Activated B cell treated with CpG ODN at 0.5 μM for 24 hours (primary cell): ENCODE measurements around the gene DENND4A. TPM values are rescaled to one million over a fixed set of nuclear protein-coding genes. Genes with fewer than 3 reads are reported as not detected.
A peak's percentile ranks its signal among the peaks of the same experiment; 100 is the strongest.
"Not testable (repeated sequence)": the region's sequence is repeated elsewhere in the genome, so short reads cannot be mapped to it uniquely, and the experiment has no call there.

Experiments used
- ATAC-seq: fragments of 200-7000 bp; cut with Tn5 transposase; one replicate; pipeline ENCODE4 v1.10.0; 2021; ENCODE audit warnings: low read depth, mild to moderate bottlenecking, moderate library complexity
- CTCF ChIA-PET: fragments of 350-600 bp; sonication (Branson Sonifier 250); formaldehyde crosslinking; loops from one replicate; lab custom pipeline; 2021; ENCODE audit warnings: antibody characterized with exemption; lab: Charles Lee
- POLR2A ChIA-PET: fragments of 350-600 bp; sonication (Branson Sonifier 250); formaldehyde crosslinking; loops from one replicate; lab custom pipeline; 2021; ENCODE audit warnings: antibody characterized with exemption; lab: Charles Lee
- DNase-seq: peaks from one replicate; pipeline ENCODE4 v3.0.0; 2022
- H3K27ac Mint-ChIP-seq: one replicate; pipeline ENCODE4 v1.8.0; 2020; ENCODE audit warnings: mixed read lengths
- H3K27me3 Mint-ChIP-seq: one replicate; pipeline ENCODE4 v1.8.0; 2021; ENCODE audit warnings: mixed read lengths
- H3K36me3 Mint-ChIP-seq: one replicate; pipeline ENCODE4 v1.8.0; 2021; ENCODE audit warnings: low read depth, mixed read lengths
- H3K4me1 Mint-ChIP-seq: one replicate; pipeline ENCODE4 v1.8.0; 2021; ENCODE audit warnings: mixed read lengths
- H3K4me3 Mint-ChIP-seq: one replicate; pipeline ENCODE4 v1.8.0; 2020; ENCODE audit warnings: mild to moderate bottlenecking, mixed read lengths
- H3K9me3 Mint-ChIP-seq: one replicate; pipeline ENCODE4 v1.8.0; 2020; ENCODE audit warnings: mixed read lengths
- CTCF ChIP-seq: fragments of 200-600 bp; IDR thresholded peaks from one replicate; pipeline ENCODE4 v1.8.0; 2022; ENCODE audit warnings: antibody characterized with exemption, mild to moderate bottlenecking
- intact Hi-C: fragments of 100-400 bp; cut with micrococcal nuclease; formaldehyde crosslinking; loops from one replicate; pipeline ENCODE4 v1.15.1; 2024
- total RNA-seq: library from RNA; stranded (reverse); gene quantifications from 2 replicates; pipeline ENCODE4 v1.2.3, GENCODE V29; 2022

DENND4A gene
- total RNA-seq, 1 donor from 2014 or later = 166 TPM

- Mint-ChIP-seq H3K36me3 (peaks cover 3% of the 10 kb centered on the region), H3K4me1 (peaks cover 45% of the 10 kb centered on the region), H3K27me3 (no peaks in the 10 kb centered on the region), H3K4me3 (no peak overlapping the region), H3K9me3 (no peaks in the 10 kb centered on the region), H3K27ac (no peak overlapping the region)
- DNase-seq (no peak), ATAC-seq (no peak)
- intact Hi-C loops = no loop called here
- CTCF ChIA-PET = no interaction called here
- POLR2A ChIA-PET = interaction anchor here (0.9 to 2.2 kb wide), 3 partner anchors 22 to 56 kb away, joined by 4 to 20 read pairs (median 5); partner anchors contain the start of genes DENND4A and RAB11A
- TF ChIP-seq CTCF = no peak
Measured at GRCh38 chr15:65812916-65813315, 20.8 kb upstream of the DENND4A start.

- DNase-seq = no peak
- no peaks in the 10 kb centered on the region for H3K9me3 Mint-ChIP-seq
- peaks cover 48% of the 10 kb centered on the region for H3K4me1 Mint-ChIP-seq
- no peak for ATAC-seq
- H3K27me3 Mint-ChIP-seq = no peaks in the 10 kb centered on the region
- peak overlapping the region; percentile 31 for H3K27ac Mint-ChIP-seq
- no peak overlapping the region for H3K4me3 Mint-ChIP-seq
- H3K36me3 Mint-ChIP-seq = peaks cover 3% of the 10 kb centered on the region
- CTCF ChIA-PET = no interaction called here
- POLR2A ChIA-PET = interaction anchor here (0.9 to 2.2 kb wide), 3 partner anchors 21 to 57 kb away, joined by 4 to 20 read pairs (median 5); partner anchors contain the start of genes DENND4A and RAB11A
- intact Hi-C loops = no loop called here
- TF ChIP-seq CTCF = no peak
Measured at GRCh38 chr15:65812467-65812866, 20.4 kb upstream of the DENND4A start.

- ATAC-seq = no peak
- DNase-seq = no peak
- Mint-ChIP-seq H3K27ac (no peak overlapping the region), H3K9me3 (no peaks in the 10 kb centered on the region), H3K27me3 (no peaks in the 10 kb centered on the region), H3K4me1 (peaks cover 46% of the 10 kb centered on the region), H3K36me3 (peaks cover 3% of the 10 kb centered on the region), H3K4me3 (no peak overlapping the region)
- POLR2A ChIA-PET = interaction anchor here (0.9 to 2.2 kb wide), 3 partner anchors 9 to 25 kb away, joined by 8 to 20 read pairs (median 8); partner anchors contain the start of gene DENND4A
- no peak for TF ChIP-seq CTCF
- intact Hi-C loops = no loop called here
- CTCF ChIA-PET = no interaction called here
Measured at GRCh38 chr15:65811835-65812234, 19.7 kb upstream of the DENND4A start.

GRCh38 chr15:65811011-65811733, 19.1 kb upstream of the DENND4A start:
- H3K27me3 Mint-ChIP-seq, H3K9me3 Mint-ChIP-seq, H3K4me3 Mint-ChIP-seq, ATAC-seq, intact Hi-C loops, DNase-seq, H3K36me3 Mint-ChIP-seq, CTCF ChIA-PET: not testable (repeated sequence)
- H3K4me1 Mint-ChIP-seq = peaks cover 45% of the 10 kb centered on the region
- peak overlapping the region; percentile 56 for H3K27ac Mint-ChIP-seq
- POLR2A ChIA-PET = interaction anchor here (0.6 to 1.3 kb wide), 4 partner anchors 10 to 25 kb away, joined by 3 to 8 read pairs (median 8); partner anchors contain the start of gene DENND4A

- Mint-ChIP-seq H3K4me1 (peaks cover 43% of the 10 kb centered on the region), H3K9me3 (no peaks in the 10 kb centered on the region), H3K4me3 (no peak overlapping the region), H3K36me3 (no peaks in the 10 kb centered on the region), H3K27me3 (no peaks in the 10 kb centered on the region), H3K27ac (peak overlapping the region; percentile 41)
- CTCF ChIA-PET = no interaction called here
- intact Hi-C loops = no loop called here
- ATAC-seq = no peak
- DNase-seq = no peak
- no peak for TF ChIP-seq CTCF
- POLR2A ChIA-PET = interaction anchor here (0.5 to 1.7 kb wide), 4 partner anchors 13 to 23 kb away, joined by 3 to 7 read pairs (median 4); partner anchors contain the start of gene DENND4A
Measured at GRCh38 chr15:65806397-65806796, 14.3 kb upstream of the DENND4A start.
